ENCODE data around the gene STX19.
A peak's percentile ranks its signal among the peaks of the same experiment; 100 is the strongest.

STX19 gene

DNA sequence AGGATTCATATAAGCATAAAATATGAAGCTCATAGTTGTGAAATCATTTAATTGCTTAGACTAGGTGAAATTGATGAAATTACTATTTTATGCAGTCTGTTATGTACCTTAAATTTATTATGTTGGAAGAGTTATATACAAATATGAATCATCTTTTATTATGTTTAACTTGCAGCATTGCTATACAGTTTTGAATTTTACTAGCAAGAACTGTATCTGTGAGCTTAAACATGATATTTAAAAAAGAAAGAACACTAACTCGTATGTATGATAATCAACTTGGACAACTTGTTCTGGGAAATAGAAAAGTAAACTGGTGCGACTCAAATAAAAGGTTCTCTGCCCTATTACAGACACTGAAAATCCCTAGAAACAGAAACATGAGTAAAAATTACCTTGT, 1.8 kb downstream of the STX19 start:
- DNase-seq: no peak

DNA sequence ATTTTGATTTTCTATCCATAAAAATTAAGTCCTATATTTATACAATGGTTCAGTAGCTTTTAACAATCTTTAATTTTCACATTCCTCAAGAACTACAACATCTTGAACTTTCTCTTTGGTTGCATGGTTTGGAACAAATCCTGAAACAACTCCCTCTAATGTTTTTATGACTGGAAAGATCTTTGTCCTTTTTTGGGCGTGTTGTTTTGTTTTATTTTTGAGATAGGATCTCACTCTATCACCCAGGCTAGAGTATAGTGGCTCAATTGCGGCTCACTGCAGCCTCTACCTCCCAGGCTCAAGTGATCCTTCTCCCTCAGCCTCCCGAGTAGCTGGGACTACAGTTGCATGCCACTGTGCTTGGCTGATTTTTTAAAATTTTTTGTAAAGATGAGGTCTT, 4.0 kb downstream of the STX19 start:
- DNase-seq: no peak

DNA sequence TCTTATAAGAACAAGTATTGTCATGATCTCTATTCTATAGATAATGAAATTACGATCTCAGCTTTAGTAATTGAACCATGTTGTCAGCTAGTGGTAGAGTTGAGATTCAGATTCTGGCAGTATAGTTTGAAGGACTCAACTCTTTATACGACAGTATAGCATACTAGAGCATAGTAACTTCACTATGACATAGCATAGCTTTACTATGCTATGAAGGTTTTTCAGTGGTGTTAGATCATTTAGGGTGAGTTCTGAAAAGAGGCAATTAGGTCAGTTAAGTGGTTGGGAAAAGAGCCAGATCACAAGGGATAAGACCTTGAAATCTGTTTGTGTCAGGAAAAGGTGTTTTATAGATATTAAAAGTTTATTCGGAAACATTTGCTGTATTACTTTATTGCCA, 8.1 kb downstream of the STX19 start:
- no peak for DNase-seq

DNA sequence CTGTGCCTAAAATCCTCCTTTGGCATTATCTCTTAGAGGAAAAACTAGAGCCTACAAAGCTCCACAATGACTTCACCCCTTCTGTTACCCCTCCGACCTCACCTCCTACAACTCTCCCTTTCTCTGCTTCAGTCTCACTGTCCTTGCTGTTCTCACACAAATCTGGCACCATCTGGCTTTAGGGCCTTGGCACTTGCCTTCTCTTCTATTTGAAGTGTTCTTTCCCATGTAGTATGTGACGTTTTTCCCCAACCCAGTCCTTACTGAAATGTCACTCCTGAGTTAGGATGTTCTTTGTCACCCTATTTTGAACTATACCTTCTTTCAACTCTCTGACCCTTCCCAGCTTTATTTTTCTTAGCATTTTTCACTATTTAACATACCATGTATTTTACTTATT, 8.7 kb downstream of the STX19 start:
- DNase-seq: no peak

DNA sequence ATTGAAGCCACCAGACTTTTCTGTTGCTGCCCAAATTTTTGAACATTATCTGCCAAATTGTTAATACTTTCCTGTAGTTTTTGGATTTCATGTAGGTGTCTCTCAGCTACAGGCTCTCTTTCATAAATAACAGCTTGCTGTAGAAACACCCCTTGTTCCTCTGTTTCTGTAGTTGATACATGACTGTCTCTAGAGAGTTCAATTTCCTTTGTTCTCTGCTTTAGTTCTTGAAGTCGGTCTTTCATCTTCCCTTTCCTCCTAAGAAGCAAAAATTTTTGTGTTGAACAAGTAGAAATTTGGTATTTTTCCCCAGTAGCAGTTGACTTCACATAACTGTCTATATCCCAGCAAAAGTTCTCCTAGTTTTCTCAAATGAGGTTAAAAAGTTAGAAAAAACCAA, 13.4 kb downstream of the STX19 start:
- DNase-seq: no peak

DNA sequence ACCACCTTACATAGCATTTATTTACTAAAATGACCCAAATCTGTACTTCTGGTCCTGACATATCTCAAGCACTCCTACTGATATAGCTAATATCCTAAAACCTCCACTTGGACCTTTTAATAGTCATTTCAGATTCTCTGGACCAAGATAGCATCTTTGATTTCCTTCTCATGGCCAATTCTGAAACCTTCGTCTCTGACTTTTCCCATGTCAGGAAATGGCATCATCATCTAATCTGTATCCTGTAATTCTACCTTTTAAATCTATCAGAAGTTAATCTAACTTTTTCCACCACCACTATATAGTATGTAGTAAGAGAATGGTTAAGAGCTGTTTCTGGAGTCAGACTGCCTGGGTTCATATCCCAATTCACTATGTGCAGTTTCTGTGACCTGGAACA, 16.2 kb downstream of the STX19 start:
- no peak for DNase-seq

DNA sequence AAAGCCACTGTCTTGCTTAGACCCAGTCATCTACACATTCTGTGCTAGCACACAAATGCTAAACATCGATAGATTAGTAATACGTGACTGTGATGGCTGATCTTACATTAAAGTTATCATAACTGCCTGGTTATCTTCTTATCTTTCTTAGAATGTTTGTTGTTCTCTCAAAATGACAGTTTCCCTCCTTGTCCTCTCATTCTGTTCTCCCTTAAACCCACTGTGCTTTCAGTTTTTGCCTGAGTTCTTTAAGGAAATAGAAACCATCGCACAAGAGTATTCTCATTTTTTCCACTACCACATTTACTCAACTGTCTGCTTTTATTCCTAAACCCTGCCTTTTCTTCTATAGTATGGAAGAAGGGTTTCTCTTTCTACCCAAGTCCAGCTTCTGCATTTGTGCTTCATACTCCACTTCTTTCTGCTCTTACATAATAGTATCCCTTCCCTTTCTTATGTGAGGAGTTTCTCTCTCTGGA, 17.1 kb downstream of the STX19 start:
- no peak for DNase-seq

DNA sequence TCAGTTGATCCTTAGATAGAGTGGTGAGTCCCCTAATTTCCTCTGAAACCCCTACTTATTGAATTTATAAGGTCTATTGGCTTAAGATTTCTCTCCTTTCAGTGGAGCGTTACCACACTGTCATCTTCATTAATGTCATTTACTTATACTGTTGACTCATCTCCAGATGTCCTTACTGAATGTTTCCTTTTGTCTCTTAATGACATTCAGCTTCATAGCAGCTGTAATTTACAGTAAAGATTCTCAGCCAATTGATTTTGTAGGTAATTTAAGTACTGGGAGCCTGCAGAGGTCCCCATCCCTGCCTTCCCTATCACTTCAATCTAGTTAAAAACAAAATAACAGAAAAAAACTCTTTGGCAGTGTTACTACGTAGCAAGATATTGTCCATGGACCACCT, 18.8 kb downstream of the STX19 start:
- DNase-seq: no peak

DNA sequence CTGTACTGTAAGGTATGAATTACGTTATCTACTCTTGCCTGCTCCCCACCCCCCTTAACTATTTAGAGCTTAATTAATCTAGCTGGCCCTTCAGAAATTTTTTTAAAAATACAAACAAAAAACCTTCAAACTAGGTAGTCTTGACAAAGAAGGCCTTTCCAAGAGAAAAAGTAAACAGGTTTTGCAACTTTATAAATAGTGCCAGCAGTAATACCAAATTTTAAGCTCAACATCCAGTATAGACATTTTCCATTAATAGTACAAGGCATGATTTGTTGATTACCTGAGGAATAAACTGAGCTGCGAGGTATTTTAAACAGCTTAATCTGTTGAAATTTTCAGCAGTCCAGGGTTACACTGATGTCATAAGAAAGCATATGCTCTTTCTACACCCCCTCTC, 20.1 kb downstream of the STX19 start:
- no peak for DNase-seq

DNA sequence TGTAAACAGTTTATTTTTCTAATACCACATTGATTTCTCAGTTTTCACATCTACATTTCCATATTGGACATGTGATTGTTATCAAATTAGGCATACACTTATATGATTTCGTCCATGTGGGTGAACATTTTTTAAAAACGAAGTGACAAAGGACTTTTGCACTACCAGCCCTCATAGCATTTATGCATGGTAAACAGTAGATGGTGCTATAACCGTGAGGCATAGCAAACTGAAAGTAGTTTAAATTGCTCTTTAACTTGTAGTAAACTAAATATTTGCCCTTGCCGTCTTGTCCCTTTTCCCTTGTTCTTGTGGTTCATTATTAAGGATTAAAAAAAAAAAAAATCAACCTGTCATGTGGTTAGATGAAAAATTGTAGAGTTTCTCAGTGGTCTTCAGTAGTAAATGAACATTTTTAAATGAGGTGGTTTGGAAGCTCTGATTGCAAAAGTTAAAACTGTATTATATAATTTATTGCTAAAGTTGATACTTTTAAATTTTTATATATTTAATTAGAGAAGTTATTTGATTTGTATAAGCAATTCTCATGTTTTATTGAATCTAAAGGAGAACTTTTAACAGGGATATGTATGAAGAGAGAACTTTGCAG, 24.0 kb downstream of the STX19 start:
- no peak for DNase-seq

DNA sequence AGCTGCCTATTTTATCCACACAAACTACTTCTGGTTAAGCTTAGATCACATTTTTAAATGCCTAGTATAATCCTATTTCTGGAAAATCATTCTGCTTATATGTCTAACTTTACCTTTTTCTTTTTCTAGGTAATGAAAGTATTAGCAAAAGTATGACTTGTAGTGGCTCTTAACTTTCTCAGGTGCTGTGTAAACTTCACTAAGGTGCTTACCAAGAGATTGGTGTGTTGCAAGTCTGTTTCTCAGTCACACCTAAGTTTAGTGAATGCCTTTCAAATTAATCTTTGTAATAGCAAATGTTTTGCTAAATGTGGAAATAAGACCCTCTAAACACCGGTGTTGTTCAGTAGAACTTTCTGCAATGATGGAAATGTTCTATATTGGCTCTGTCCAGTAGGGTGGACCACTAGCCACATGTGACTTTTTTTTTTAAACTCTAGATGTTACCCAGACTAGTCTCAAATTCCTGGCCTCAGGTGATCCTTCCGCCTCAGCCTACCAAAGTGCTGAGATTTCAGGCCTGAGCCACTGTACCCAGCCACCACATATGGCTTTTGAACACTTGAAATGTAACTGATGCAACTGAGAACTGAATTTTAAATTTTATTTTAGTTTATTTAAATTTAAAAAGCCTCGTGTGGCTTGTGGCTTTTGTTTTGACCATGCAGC, 26.4 kb downstream of the STX19 start:
- DNase-seq: no peak

DNA sequence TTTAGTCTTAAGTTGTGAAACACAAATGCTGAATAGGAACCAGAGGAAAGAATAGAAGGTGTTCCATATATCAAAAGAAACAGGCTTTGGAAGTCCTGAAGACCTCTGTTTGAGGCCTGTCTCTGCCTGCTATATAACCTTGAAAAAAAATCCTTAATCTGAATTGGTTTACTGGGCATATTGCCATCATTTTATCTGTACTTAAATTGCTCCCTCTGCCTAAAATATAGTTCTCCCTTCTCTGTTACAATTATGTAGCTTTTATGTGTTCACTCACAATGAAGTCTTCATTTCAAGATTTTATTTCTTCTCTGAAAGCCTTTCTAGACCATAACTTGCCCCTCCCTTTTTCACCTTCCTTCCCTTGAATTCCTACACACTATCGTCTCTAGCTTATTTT, 27.2 kb downstream of the STX19 start:
- DNase-seq: no peak

DNA sequence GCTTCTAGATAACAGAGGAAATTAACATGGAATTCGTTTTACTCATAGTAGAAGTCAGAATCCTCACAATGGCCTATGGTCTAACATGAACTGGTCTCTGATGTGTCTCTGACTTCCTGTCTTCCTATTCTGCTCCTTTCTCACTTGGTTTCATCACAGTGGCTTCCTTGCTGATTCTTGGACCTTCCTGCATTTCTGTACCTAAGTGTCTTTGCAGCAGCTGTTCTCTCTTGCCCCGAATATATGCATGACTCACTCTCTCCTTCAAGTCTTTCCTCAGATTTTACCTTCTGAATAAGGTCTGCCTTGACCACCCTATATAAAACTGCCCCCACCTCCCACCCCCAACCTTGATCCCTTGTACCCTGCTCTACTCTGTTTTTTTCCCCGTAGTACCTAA, 34.3 kb downstream of the STX19 start:
- DNase-seq: no peak

DNA sequence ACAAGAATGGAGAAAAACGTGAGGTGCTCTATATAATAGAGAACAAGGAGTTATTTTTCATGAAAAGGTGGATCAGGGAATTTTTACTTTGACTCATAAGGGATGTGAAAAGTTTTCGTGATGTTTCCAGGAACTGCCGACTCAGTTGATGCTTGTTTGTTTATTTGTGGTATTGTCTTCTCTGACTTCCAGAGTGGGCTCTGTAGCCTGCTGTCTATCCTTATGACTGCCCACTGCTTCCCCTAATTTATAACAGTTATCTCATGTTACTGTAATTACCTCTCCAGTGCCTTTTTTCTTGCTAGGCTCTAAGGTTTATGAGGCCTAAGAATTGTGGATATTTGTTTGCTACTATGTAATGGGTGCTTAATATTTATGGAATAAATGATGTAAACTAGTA, 36.2 kb downstream of the STX19 start:
- no peak for DNase-seq

DNA sequence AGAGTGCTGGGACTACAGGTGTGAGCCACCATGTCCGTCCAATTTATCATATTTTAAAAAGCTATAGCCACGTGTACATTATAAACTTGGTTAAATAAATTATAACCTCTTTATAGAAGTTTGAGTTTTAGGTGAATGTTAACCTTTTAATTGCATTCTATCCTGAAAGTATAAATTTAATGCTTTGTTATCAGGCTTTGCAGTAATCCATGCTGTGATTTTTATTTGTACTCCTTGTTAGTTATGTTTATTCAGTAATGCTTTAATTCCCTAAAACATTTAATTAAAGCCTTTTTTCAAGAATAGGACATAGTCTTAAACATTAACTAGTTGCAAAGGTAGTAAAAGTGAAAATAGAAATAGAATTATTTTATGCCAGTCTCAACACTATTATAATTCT, 36.8 kb downstream of the STX19 start:
- no peak for DNase-seq

DNA sequence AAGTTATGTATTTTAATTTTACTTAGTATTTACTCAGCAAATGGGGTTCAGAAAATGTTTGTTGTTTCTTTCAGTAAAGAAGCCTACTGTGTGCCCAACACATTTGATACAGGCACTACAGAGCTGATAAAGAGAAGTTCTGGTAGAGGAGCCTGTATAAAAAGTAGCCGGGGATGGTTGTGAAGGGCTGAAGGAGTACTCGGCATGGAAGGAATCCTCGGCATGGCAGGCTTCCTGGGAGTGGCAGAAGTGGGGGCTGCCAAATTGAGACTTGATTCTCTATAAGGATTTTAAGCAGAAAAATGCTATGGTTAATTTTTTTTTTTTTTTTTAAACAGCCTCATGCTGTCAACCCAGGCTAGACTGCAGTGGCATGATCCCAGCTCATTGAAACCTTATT, 39.2 kb downstream of the STX19 start:
- no peak for DNase-seq

DNA sequence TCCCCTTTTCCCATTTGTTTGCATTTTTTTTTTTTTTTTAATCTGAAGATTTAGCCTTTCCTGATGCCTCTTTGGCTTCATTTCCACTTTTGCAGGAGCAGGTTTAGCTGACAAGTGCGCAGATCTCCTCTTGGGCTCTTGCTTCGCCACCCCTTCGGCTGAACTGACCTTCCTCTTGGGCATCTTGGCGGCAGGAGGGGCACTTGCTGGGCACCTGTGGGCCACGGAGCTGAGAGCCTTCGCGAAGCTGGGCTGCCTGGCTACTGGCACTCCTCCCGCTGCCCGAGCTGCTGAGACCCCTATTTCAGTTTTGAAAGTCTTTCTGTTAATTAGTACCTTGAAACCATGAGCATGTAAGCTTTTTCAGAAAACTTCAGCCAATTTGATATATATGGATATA, 39.6 kb downstream of the STX19 start:
- no peak for DNase-seq

DNA sequence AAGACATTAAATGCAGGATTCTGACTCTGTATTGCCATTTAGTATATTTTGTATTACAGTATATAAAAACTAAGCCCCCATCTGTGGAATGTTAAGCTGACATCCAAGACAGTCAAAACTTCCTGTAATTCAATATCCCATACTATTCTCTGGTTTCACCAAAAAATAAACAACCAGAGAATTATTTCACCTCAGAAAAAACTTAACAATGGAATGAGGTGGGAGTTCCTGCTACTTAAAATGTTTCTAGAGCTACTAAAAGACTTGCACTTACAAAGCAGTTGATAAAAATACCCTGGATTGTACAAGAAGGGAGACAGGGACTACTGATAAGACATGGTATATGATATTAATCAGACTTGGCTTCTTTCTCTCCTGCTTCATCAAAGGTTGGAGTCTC, 40.1 kb downstream of the STX19 start:
- DNase-seq: no peak

DNA sequence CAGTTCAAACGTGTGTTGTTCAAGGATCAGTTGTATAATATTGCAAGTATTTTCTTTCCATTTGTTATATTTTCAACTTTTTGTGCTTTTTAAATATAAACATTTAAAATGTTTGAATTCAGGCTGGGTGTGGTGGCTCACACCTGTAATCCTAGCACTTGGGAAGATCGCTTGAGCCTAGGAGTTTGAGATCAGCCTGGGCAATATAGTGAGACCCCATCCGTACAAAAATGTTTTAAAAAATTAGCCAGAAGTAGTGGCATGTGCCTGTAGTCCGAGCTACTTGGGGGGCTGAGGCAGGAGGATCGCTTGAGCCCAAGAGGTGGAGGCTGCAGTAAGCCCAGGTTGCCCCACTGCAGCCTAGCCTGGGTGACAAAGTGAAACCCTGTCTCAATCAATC, 43.8 kb downstream of the STX19 start:
- no peak for DNase-seq

DNA sequence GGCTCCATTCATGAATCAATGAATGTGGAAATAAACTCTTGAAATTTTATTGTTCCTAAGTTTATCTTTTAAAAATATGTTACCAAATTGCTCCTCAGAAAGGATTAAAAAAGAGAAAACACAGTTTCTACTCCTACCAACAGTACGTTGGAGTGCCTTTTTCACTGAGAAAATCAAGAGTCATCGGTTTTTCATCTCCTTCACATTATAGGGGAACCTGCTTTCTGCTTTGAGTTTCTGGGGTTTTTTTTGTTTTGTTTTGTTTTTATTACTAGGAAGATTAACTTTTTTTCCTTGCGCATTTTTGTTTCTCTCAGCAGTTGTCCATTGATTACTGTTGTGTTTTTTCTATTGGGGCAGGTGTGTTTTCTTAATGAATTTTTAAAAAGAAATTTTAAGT, 45.0 kb downstream of the STX19 start:
- no peak for DNase-seq

DNA sequence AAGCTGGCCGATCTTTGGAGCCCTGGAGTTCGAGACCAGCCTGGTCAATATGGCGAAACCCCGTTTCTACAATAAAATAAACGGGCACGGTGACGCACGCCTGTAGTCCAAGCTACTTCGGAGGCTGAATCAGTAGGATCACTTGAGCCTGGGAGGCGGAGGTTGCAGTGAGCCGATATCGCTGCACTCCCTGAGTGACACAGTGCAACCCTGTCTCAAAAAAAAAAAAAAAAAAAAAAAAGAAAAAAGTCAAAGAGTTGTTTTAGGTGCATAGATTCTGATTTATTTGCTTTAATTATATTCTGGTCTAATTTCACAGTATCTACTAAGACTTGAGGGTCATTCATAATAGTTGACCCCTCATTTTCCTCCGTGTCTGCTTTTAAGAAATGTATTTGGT, 46.7 kb downstream of the STX19 start:
- no peak for DNase-seq

DNA sequence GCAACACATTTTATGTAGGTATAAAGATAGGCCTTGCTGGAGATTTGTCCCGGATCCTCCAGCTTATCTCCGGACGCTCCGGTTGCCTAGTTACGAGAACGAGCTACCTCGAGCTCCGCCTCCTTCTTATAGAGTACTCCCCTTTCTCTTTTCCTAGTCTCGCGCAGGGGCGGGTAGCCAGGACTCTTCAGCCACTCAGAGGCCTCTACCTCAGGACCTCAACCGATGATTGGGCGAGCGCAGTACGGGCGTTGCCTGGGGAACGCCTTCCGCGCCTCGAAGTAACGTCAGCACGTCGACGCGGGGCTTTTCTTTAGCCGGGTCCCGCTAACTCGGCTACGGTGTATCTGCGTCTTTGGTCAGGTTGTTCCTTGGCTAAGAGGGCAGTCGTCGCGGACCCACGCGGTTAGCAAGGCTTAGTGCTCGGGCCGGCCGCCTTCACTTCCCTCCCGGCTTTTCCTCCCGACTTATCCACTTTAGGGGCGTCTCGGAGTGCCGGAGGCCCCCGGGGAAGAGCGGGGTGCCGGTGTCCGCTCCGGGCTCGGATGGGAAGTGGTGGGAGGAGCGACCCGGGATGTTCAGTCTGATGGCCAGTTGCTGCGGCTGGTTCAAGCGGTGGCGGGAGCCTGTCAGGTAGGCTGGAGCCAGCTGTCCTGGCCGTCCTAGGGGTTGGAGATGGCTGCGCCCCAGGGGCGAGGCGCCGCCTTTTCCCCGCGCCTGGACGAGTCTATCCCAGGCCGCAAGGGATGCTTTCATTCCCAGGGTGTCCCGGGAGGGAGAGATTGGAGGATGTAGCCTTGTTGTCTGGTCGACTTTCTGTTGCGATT, 48.3 kb downstream of the STX19 start, which contains the start of gene ARL13B:
Gene ARL13B, plus strand, starts transcription at position 306 of the 827 bp plus-strand sequence. Its CDS starts 269 bp downstream, at position 575.
- peak; percentile 91 for DNase-seq

DNA sequence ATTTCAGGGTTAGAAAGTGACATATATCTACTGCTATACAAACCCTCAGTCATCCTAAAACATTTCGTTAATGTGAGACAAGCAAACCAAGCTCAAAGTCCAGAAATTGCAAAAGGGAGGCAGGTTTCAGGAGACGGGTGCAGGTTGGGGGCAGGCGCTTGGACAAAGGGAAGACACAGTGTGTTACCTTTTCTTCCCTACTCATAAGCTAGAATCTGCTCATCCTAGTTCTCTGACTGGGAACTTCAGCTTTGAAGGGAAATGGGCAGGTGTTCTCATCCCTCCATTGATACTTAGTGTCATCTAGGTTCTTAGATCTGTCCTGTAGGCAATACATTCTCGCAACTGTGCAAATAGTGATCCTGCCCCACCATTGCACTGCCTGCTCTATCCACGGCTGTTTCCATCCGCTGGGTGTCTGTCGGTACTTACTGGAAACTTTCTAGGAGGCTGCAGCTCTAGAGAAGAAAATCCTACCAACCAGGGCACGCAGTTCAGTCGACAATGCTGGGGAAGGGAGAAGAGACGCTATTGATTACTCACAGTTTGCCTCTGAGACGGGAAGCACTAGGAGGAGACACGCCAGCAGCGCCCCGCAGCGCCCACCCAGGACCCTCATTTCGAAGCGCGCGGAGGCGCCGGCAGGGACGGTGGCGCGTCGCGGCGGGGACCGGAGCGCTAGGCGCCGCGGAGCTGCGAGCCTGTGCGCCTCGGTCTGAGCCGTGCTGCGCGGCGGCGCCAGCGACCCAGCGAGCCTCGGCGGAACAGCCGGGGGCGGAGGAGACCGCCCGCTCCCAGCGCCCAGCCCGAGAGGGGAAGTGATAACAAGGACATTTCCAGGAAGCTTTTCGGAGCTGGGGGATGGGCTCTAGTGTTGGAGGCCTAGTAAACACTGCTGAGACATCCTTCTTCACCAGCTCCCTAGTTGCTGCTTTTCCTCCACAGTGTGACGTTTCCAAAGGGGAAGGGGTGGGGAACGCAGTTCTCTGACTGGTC, 55.0 kb downstream of the STX19 start, which contains the start of gene PROS1:
Gene PROS1, minus strand, starts transcription at position 766 of the 996 bp plus-strand sequence. Its CDS starts 147 bp downstream, at position 619.
- DNase-seq: peak; percentile 79

Data from activated CD8-positive, alpha-beta memory T cell treated with anti-CD3 and anti-CD28 coated beads, Interleukin-2, amount 50 U/mL, for 48 hours (primary cell).